SK-N-MC (cell line): ENCODE data around the gene RCL1.

Experiments
- EZH2 ChIP-seq: fragments of 200-600 bp; sonication (generic); IDR thresholded peaks from one replicate; pipeline ENCODE4 v1.6.1; 2017; ENCODE audit warnings: antibody characterized with exemption
- POLR2AphosphoS5 ChIP-seq: IDR thresholded peaks from 2 replicates; pipeline ENCODE4 v1.6.1; 2012; ENCODE audit warnings: mild to moderate bottlenecking, low read depth, low read length, borderline replicate concordance

GRCh38 chr9:4842734-4843133 is 50.0 kb downstream of the RCL1 start:
- TF ChIP-seq POLR2AphosphoS5 (no peak), EZH2 (no peak)
